ENCODE data around the gene FSCN2. TPM values are rescaled to one million over a fixed set of nuclear protein-coding genes. Genes with fewer than 3 reads are reported as not detected.
A peak's percentile ranks its signal among the peaks of the same experiment; 100 is the strongest.

The FSCN2 gene
- total RNA-seq, 4 donors from 2014 or later, result 0.20 to 0.46 TPM; not detected in 2

DNA sequence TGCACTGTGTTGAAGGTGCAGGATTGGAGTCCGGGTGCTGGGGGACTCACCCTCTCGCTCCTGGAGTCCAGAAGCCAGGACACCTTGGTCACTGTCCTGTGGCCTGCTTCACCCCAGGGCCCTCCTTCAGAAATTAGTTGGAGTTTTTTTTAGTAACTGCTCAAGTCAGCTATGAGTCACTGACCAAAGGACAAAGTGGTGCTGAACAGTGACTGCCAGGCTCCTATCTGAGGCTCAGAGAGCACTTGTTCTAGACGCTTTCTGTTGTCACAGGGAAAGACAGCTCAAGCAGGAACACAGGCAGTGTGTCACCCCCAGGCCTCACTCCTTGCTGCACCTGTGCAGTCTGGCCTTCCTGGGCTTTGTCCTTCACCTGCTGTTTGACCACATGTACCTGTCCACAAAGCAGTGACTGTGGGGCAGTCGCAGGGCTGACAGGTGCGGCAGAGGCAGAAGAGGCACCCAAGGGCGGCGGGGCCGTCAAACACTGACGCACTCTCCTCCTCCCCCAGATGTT is 28.1 kb downstream of the FSCN2 start:
- in situ Hi-C loops (cut with MboI; ENCODE audit: low sequenced_read_pairs in 4 of 4) (no loop called here), intact Hi-C loops (cut with DNase I; ENCODE audit: low total_unique reads) (loop anchor here (5.0 kb wide), 1 partner anchor 46 kb away; no protein-coding TSS in a partner anchor)
- H3K27me3 ChIP-seq, result no peaks in the 10 kb centered on the region
- H3K27ac ChIP-seq, result peak overlapping the region; percentile 77 to 91 (median 84)
- ATAC-seq (peak; percentile 54 to 72), DNase-seq (peak; percentile 67 to 81)
- peaks cover 25 to 29% of the 10 kb centered on the region in 2 donors for H3K4me1 ChIP-seq
- TF ChIP-seq CTCF (IDR thresholded peaks at IDR 0.05 in 4 of 5, conservative IDR thresholded peaks at IDR 0.05 in 1 of 5) (no peak), POLR2A (IDR thresholded peaks at IDR 0.05) (peak in 1 of 2 donors; percentile 7)
- peaks cover 0 to 44% of the 10 kb centered on the region in 2 donors for H3K36me3 ChIP-seq
- no peaks in the 10 kb centered on the region for H3K9me3 ChIP-seq
- H3K4me3 ChIP-seq, result no peak overlapping the region

GRCh38 chr17:81556863-81557262 is 28.7 kb downstream of the FSCN2 start:
- no peaks in the 10 kb centered on the region for H3K27me3 ChIP-seq
- no peak for TF ChIP-seq CTCF (IDR thresholded peaks at IDR 0.05 in 4 of 5, conservative IDR thresholded peaks at IDR 0.05 in 1 of 5)
- no peak for TF ChIP-seq POLR2A (IDR thresholded peaks at IDR 0.05)
- in situ Hi-C loops (cut with MboI; ENCODE audit: low sequenced_read_pairs in 4 of 4) (no loop called here), intact Hi-C loops (cut with DNase I; ENCODE audit: low total_unique reads) (loop anchor here (5.0 kb wide), 1 partner anchor 45 kb away; no protein-coding TSS in a partner anchor)
- ATAC-seq (no peak), DNase-seq (no peak)
- H3K36me3 ChIP-seq, result peaks cover 0 to 51% of the 10 kb centered on the region in 2 donors
- peaks cover 21 to 24% of the 10 kb centered on the region in 2 donors for H3K4me1 ChIP-seq
- no peak overlapping the region for H3K4me3 ChIP-seq
- no peaks in the 10 kb centered on the region for H3K9me3 ChIP-seq
- peak overlapping the region; percentile 77 to 91 (median 84) for H3K27ac ChIP-seq

DNA sequence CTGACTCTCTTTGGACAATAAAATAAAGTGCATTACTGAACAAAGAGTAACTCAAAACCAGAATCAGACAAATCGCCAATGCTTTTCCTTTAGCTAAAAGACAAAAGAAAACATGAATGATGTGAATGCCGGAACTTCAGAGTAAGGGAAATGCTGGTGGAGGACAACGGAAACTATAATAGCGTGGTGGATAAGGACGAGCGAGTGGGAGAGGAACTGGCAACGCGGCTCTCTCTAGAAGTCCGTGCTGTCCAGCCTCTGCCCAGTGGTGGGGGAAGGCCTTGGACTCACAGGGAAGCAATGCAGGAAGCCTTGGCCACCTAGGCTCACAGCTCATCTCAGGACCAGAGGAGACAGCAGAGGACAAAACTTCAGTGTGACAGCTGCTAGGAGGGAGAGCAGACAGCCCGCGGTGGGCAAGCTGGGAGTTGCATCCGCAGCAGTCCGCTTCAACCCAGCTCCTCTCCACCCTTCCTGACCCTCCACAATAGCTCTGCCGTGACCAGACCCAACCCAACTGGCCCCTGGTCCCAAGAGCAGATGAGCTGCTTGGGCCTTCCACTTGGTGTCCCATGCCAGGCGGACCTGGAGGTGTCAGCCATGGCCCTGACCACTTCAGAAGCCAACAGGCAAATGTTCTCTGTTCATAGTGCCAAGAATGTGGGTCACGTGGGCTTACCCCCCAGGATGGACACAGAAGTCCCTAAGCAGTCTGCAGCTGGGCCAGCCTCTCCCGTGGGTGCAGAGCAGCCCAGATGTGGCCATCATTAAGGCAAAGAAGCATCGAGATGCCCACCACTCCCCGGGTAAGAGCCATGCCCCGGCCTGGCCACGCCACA is 29.3 kb downstream of the FSCN2 start:
- H3K36me3 ChIP-seq, result peaks cover 0 to 57% of the 10 kb centered on the region in 2 donors
- H3K27me3 ChIP-seq, result no peaks in the 10 kb centered on the region
- DNase-seq, result peak in 1 of 2 donors; percentile 37
- H3K4me3 ChIP-seq, result no peak overlapping the region
- TF ChIP-seq CTCF (IDR thresholded peaks at IDR 0.05 in 4 of 5, conservative IDR thresholded peaks at IDR 0.05 in 1 of 5), result no peak
- intact Hi-C loops (cut with DNase I; ENCODE audit: low total_unique reads) (loop anchor here (5.0 kb wide), 1 partner anchor 45 kb away; no protein-coding TSS in a partner anchor), in situ Hi-C loops (cut with MboI; ENCODE audit: low sequenced_read_pairs in 4 of 4) (no loop called here)
- ATAC-seq, result no peak
- H3K27ac ChIP-seq, result peak overlapping the region in 3 of 4 donors; percentile 81 to 91 (median 86)
- H3K4me1 ChIP-seq, result peaks cover 21 to 24% of the 10 kb centered on the region in 2 donors
- no peaks in the 10 kb centered on the region for H3K9me3 ChIP-seq

DNA sequence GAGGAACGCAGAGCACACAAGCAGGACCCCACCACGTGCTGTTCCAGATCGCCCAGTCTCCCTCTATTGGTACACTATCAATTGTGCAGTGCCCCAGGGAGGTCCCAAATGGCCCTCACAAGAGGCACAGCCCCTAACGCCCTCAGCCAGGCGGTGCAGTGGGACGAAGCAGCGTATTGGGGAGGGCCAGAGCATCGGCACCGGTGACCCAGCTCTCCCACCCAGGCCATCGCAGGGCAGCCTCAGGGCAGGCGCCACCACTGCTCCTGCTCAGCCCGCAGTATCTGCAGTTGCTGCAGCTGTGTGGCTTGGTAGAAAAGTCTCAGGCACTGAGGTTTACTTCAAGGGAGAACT is 29.9 kb downstream of the FSCN2 start:
- in situ Hi-C loops (cut with MboI; ENCODE audit: low sequenced_read_pairs in 4 of 4), result no loop called here
- no peak for TF ChIP-seq CTCF (IDR thresholded peaks at IDR 0.05 in 4 of 5, conservative IDR thresholded peaks at IDR 0.05 in 1 of 5)
- peaks cover 19 to 21% of the 10 kb centered on the region in 2 donors for H3K4me1 ChIP-seq
- DNase-seq (no peak), ATAC-seq (no peak)
- peak overlapping the region in 2 of 4 donors; percentile 81 to 91 for H3K27ac ChIP-seq
- peaks cover 0 to 63% of the 10 kb centered on the region in 2 donors for H3K36me3 ChIP-seq
- intact Hi-C loops (cut with DNase I; ENCODE audit: low total_unique reads), result loop anchor here (5.0 kb wide), 1 partner anchor 44 kb away; no protein-coding TSS in a partner anchor
- H3K4me3 ChIP-seq, result no peak overlapping the region
- no peaks in the 10 kb centered on the region for H3K9me3 ChIP-seq
- no peaks in the 10 kb centered on the region for H3K27me3 ChIP-seq
